HG03520 (cell line): Measurements from ENCODE around the gene BMP2.

Source experiments
- ATAC-seq: cut with Tn5 transposase; IDR thresholded peaks from one replicate; pipeline ENCODE4 v1.9.1; 2021; ENCODE audit warnings: mild to moderate bottlenecking, moderate library complexity; ENCODE audit not compliant: unreplicated experiment

The BMP2 gene

GRCh38 chr20:6767536-6768227 is at the start of gene BMP2:
Gene BMP2 (plus strand): TSS chr20:6767686. CDS start chr20:6770127, 2,441 bp downstream.
- peak; percentile 46 for ATAC-seq

DNA sequence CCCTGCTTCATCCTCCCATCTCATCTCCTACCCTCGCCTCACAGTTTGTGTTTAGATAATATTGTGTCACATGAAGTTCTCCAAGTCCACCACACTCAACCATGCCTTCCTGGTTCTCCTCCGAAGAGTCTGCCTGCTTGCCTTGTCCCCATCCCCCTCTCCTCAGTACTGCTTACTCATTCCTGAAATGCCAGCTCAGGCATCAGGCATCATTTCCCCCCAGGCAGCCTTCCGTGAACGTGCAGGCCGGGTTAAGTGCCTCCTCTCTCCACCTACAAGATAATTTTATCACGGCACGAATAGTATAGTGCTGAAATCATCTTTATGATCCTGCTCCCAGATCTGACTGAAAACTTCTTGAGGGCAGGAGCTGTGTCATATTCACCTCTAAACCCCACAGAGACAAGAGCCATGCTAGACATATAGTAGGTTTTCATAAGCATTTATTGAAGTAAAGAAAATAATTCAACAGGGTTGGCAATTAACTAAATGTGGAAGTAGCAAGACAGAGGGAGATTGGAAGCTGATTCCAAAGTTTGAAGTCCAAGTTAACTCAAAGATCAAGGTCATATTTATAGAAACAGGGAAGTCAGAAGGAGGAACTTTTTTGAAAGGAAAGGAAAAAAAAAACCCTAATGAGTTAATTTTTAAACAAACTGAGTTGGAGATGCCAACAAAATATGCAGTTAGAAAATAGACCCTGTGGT is 48.7 kb upstream of the BMP2 start:
- ATAC-seq, result no peak

- ATAC-seq, result no peak
Observed at GRCh38 chr20:6719369-6719721, 48.1 kb upstream of the BMP2 start.

GRCh38 chr20:6726761-6727160 is 40.7 kb upstream of the BMP2 start:
- ATAC-seq, result no peak

GRCh38 chr20:6730672-6731328 is 36.7 kb upstream of the BMP2 start:
- no peak for ATAC-seq

- no peak for ATAC-seq
Observed at GRCh38 chr20:6732001-6732447, 35.5 kb upstream of the BMP2 start.

- ATAC-seq, result no peak
Observed at GRCh38 chr20:6732851-6733250, 34.6 kb upstream of the BMP2 start.

DNA sequence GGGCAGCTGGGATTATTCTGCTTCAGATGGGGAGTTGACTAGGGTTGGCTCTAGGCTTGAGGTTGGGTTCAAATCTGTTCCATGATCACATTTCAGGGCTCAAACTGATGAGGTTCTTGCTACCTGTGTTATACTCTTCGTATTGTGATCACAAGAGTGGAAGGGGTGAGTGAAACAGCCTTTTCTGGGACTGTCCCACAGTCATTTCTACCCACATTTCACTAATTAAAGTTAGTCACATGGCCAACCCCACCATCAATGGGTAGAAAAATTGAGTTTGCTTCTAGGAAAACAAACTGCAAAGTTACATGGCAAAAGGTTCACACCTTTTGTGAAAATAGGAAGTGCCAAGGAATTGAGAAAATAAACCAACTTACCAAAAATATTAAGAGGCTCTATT is 33.5 kb upstream of the BMP2 start:
- ATAC-seq, result no peak

DNA sequence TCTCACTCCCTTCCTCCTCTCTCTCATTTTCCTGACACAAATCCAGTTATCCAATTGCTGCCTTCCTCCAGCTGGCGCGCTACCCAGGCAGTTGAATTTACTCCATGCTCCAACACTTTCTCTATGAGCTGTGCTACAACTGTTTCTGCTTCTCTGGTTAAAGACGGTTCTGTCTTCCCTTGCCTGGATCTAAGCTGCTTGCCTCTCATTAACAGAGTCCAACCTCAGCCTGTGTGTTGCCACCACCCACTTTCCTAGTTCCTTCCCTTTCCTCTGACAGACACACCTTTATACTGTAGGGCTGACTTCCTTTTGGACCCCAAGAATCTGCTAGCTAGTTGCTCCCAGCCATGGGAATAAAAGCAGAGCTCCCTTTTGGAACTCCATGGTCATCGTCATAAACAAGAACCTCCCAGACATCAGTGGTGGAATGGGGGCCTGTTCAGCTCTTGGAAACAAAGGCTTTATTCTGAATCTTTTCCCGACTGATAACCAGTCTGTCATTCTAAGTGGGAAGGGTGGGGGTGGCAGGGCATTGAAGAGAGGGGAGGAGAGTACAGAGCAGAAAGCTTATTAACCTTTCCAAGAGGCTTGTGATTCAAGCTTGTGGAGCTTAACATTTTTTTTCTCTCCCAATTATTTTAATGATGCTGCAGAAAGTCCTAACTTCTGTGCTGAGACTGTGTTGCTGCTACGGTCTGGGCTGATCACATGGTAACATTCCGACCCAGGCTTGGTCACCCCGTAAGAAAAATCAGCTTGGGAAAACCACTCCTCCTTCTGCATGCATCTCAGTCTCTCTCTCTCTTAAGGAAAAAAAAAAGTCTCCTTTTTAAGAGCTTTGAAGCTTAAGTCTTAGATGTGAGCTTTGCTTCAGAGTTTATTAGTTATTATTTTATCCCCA is 31.3 kb upstream of the BMP2 start:
- ATAC-seq, result no peak

DNA sequence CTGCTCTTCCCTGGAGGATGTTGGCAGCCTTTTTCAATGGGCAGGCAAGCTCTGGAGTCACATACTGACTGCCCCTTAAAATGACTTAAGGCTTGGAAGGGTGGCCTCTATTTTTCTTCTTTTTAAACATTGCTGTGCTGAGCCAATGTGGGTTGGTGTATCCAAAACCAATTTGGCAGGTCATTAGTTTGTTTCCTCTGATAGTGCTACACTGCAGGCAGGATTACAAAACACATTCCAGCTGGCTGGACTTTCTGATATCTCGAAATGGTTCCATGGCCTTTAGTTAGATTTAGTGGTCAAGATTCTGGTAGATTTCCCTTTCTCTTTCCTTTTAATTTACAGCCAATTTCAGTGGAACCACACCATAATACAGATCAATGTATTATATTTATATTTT is 28.1 kb upstream of the BMP2 start:
- ATAC-seq, result no peak

- ATAC-seq, result no peak
Observed at GRCh38 chr20:6740096-6740495, 27.4 kb upstream of the BMP2 start.

DNA sequence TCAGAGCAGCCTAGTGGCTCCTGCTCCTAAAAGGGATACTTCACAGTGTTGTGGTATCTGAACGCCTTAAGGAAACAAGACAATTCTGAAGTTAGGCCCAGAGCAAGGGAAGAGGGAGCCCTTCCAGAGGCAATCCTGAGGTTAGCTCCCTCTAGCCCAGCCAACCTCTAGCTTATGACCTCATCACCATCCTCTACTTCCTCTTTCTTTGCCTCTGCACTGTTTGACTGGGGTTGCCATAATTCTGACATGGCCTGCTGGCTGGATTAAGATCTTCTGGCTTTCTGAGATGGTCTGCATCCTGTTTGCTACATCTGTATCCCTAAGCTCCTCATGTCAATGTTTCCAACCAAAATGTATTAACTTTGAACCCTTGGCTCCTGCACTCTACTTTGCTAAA is 23.3 kb upstream of the BMP2 start:
- no peak for ATAC-seq

DNA sequence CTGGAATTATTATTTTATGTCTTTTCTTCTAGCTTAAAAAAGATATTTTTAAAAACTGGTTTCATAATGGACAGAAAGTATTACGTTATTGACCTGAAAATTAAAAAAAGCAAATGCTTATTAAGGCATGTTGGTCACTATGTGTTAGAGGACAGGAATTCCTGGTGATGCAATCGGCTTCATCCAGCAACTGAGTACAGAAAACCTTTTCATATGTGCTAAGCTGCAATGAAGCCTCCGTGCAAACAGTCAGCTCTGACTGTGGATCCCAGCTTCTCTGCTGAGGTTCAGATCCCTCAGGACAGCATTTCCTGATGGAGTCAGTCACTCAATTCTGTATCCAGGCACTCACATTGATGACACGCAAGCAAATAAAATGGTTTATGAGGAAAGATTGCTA is 22.7 kb upstream of the BMP2 start:
- no peak for ATAC-seq

- no peak for ATAC-seq
Observed at GRCh38 chr20:6746901-6747609, 20.4 kb upstream of the BMP2 start.

DNA sequence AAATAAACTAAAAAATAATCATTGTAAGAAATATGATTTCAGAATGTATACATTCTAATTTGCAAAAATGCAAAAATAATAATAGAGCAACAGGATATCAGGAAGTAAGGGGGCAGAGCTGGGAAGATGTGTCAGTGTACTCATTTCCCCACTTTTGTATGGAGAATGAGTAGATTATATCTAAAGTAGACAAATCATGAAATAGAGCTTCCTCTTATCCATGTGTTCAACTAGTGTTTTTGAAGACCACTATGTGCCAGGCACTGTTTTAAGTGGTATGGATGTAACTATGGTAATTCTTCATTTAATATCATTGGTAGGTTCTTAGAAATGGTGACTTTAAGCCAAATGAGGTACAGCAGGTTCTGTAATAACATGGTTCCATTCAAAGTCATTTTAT is 17.0 kb upstream of the BMP2 start:
- ATAC-seq, result no peak

GRCh38 chr20:6756693-6757595 is 10.5 kb upstream of the BMP2 start:
- ATAC-seq, result no peak

DNA sequence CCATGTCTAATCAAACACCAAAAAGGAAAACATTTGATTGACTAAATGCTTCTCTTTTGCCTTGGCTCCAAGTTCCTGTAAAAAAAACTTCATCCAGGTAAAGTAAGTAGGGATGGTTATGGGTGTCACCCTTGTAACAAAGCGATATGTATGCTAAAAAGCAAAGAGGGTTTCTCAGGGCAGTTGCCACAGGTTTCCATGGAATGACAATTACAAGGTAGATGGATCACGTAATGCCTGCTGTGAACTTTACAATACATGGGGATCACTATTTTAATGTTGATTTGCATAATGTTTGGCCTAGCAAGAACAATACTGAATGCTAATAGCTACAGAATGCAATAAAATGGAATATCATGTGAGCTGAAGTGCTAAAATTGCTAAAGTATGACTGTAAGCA is 2.9 kb upstream of the BMP2 start:
- no peak for ATAC-seq

DNA sequence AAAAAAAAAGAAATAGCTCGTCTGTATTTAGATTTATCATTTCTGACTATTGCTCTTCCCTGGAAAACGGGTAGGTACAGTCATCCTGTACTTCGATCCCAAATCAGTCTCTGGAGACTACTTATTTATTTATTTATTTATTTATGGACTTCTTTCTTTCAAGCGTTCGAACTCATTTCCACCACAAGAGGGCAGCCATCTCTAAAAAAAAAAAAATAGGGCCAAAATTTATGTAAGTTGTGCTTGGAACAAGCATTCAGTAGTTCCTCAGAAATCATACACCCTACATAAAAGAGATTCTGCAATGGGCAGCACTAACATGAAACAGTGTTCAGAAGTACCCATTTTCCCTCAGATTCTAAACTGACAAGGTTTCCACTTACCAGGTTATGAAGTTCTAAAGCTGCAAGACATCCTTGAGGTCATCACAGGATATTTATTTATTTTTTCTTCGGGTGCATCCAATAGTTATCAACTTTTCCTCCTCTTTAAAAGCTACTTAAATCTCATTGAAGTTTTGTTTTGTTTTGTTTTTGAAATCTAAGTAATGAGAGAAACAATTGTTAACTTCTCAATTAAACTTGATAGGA is 1.9 kb upstream of the BMP2 start:
- no peak for ATAC-seq

GRCh38 chr20:6766433-6766832 is 1.1 kb upstream of the BMP2 start:
- no peak for ATAC-seq
